GM19467 (cell line): ENCODE results near the gene SLC20A1.
A peak's percentile ranks its signal among the peaks of the same experiment; 100 is the strongest.
"Not testable (repeated sequence)": the region's sequence is repeated elsewhere in the genome, so short reads cannot be mapped to it uniquely, and the experiment has no call there.

Experiments
- ATAC-seq: cut with Tn5 transposase; IDR thresholded peaks from one replicate; pipeline ENCODE4 v1.9.1; 2021; ENCODE audit warnings: mild to moderate bottlenecking, moderate library complexity; ENCODE audit not compliant: unreplicated experiment

SLC20A1 gene, protein sequence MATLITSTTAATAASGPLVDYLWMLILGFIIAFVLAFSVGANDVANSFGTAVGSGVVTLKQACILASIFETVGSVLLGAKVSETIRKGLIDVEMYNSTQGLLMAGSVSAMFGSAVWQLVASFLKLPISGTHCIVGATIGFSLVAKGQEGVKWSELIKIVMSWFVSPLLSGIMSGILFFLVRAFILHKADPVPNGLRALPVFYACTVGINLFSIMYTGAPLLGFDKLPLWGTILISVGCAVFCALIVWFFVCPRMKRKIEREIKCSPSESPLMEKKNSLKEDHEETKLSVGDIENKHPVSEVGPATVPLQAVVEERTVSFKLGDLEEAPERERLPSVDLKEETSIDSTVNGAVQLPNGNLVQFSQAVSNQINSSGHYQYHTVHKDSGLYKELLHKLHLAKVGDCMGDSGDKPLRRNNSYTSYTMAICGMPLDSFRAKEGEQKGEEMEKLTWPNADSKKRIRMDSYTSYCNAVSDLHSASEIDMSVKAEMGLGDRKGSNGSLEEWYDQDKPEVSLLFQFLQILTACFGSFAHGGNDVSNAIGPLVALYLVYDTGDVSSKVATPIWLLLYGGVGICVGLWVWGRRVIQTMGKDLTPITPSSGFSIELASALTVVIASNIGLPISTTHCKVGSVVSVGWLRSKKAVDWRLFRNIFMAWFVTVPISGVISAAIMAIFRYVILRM

GRCh38 chr2:112645310-112646101 is at the start of gene SLC20A1:
TSS of gene SLC20A1 (plus strand) at chr2:112645939. CDS start at chr2:112646829, 890 bp downstream.
- peak; percentile 89 for ATAC-seq

DNA sequence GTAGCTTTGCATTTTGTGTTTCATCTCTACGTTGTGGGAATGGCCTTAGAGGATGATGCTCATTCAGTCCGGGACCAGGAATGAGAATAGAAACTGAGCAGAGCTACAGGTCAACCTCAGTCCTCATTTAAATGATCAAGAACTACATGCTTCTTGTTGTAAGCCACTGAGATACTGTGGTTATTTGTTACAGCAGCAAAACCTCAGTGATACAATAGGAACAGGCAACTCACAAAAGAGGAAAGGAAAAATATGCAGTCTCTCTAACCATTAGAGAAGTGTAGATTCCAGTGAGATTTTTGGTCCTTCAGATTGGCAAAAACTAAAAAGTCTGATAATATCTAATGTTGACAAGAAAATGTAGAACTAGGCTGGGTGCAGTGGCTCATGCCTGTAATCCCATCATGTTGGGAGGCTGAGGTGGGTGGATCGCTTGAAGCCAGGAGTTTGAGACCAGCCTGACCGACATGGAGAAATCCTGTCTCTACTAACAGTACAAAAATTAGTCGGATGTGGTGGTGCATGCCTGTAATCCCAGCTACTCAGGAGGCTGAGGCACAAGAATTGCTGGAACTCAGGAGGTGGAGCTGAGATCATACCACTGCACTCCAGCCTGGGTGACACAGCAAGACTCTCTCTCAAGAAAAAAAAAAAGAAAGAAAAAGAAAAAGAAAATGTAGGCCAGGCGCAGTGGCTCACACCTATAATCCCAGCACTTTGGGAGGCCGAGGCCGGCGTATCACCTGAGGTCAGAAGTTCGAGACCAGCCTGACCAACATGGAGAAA is 48.0 kb upstream of the SLC20A1 start:
- ATAC-seq: no peak

- ATAC-seq: no peak
Observed at GRCh38 chr2:112600634-112601033, 45.1 kb upstream of the SLC20A1 start.

DNA sequence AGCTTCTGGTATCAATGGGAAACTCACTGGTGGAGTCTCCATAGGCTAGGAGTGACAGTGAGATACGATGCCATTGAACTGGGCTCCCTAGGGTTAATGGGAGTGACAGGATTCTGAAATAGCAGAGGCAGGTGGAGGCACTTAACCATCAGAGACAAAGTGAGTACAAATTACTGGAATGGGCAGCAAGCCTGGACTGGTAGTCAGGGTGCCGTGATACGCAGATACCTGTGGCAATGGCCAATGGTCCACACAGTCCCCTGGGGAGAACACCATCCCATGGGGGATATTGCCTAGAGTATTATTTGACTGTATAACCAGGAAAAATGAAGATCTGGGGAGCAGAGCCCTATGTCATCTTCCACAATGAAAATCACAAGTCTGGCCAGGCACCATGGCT is 44.0 kb upstream of the SLC20A1 start:
- ATAC-seq: no peak

- no peak for ATAC-seq
Observed at GRCh38 chr2:112602917-112603316, 42.8 kb upstream of the SLC20A1 start.

GRCh38 chr2:112603731-112604130 is 42.0 kb upstream of the SLC20A1 start:
- no peak for ATAC-seq

- ATAC-seq: no peak
Observed at GRCh38 chr2:112604952-112605351, 40.8 kb upstream of the SLC20A1 start.

DNA sequence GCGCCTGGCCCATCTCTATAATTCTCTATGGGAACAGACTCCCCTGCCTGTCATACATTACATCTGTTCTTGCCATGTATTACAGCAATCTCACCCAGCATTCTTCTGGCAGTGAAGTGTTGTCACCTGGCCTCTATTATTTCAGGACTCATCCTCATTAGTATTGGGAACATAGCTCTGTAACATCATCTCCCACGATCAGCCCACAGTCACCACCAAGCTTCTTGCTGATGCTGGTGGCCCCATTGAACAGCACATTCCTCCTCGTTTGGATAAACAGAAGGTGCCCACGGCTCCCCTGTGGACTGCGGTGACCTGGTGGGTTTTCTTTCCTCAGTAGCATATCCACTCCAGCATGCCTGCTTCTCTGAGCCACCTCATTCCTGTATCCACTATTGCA is 39.8 kb upstream of the SLC20A1 start:
- no peak for ATAC-seq

GRCh38 chr2:112606547-112606946 is 39.2 kb upstream of the SLC20A1 start:
- no peak for ATAC-seq

- ATAC-seq: no peak
Observed at GRCh38 chr2:112607680-112608438, 37.9 kb upstream of the SLC20A1 start.

DNA sequence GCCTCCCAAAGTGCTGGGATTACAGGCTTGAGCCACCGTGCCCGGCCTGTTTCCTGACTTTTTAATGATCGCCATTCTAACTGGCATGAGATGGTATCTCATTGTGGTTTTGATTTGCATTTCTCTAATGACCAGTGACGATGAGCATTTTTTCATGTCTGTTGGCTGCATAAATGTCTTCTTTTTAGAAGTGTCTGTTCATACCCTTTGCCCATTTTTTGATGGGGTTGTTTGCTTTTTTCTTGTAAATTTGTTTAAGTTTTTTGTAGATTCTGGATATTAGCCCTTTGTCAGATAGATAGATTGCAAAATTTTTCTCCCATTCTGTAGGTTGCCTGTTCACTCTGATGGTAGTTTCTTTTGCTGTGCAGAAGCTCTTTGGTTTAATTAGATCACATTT is 36.4 kb upstream of the SLC20A1 start:
- not testable (repeated sequence) for ATAC-seq

DNA sequence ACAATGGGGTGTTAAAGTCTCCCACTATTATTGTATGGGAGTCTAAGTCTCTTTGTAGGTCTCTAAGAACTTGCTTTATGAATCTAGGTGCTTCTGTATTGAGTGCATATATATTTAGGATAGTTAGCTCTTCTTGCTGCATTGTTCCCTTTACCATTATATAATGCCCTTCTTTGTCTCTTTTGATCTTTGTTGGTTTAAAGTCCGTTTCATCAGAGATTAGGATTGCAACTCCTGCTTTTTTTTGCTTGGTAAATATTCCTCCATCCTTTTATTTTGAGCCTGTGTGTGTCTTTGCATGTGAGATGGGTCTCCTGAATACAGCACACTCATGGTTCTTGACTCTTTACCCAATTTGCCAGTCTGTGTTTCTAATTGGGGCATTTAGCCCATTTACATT is 33.5 kb upstream of the SLC20A1 start:
- not testable (repeated sequence) for ATAC-seq

- no peak for ATAC-seq
Observed at GRCh38 chr2:112614201-112614840, 31.4 kb upstream of the SLC20A1 start.

- ATAC-seq: no peak
Observed at GRCh38 chr2:112615051-112615450, 30.7 kb upstream of the SLC20A1 start.

- ATAC-seq: not testable (repeated sequence)
Observed at GRCh38 chr2:112615798-112616197, 29.9 kb upstream of the SLC20A1 start.

DNA sequence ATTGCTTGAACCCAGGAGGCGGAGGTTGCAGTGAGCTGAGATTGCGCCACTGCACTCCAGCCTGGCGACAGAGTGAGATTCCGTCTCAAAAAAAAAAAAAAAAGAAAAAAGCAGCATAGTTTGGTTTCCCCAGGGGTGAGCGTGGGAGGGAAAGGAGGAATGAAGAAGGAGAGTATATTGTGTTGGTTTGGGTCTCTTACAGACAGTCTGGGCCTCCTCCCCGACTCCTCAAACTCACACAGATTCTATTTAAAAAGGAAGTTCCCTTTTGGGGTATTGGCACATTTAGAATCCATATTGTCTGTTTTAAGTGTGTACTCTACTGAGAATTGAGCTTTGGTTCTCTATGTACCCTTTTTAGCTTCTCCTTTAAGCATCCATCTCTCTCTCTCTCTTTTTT is 27.4 kb upstream of the SLC20A1 start:
- no peak for ATAC-seq

- ATAC-seq: no peak
Observed at GRCh38 chr2:112621790-112622527, 23.8 kb upstream of the SLC20A1 start.

DNA sequence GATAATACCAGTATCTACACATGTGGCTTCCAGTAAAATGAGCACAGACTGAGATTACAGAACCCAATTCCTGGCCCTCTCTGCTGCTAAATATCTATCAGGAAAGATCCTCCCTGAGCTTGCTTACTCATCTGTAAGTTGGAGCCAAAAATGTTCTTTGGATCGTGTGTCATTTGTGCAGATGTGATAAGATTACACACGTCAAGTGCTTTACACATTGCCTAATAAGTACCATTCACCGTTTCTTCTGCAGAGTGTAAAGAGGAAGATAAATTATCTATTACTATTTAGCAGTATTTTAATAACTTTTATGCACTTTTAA is 23.2 kb upstream of the SLC20A1 start:
- no peak for ATAC-seq
